GM12801 (cell line): ENCODE results near the gene GSDMA.

Experiments used
- TF ChIP-seq, protein P1 (sequence below): IDR thresholded peaks from one replicate; pipeline ENCODE4 v1.5.1; 2011; ENCODE audit warnings: control low read depth; ENCODE audit not compliant: insufficient read length; ENCODE audit errors: extremely low read depth

GSDMA gene

GRCh38 chr17:39926588-39927100 is 36.2 kb upstream of the GSDMA start:
- TF ChIP-seq, protein P1, sequence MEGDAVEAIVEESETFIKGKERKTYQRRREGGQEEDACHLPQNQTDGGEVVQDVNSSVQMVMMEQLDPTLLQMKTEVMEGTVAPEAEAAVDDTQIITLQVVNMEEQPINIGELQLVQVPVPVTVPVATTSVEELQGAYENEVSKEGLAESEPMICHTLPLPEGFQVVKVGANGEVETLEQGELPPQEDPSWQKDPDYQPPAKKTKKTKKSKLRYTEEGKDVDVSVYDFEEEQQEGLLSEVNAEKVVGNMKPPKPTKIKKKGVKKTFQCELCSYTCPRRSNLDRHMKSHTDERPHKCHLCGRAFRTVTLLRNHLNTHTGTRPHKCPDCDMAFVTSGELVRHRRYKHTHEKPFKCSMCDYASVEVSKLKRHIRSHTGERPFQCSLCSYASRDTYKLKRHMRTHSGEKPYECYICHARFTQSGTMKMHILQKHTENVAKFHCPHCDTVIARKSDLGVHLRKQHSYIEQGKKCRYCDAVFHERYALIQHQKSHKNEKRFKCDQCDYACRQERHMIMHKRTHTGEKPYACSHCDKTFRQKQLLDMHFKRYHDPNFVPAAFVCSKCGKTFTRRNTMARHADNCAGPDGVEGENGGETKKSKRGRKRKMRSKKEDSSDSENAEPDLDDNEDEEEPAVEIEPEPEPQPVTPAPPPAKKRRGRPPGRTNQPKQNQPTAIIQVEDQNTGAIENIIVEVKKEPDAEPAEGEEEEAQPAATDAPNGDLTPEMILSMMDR, result no peak

- TF ChIP-seq, protein P1, result no peak
Observed at GRCh38 chr17:39927101-39927928, 35.5 kb upstream of the GSDMA start, which contains the start of the genes LRRC3C and ORMDL3. TSS of gene LRRC3C (plus strand) at chr17:39927732. CDS start at chr17:39941524, 13,792 bp downstream. TSS of gene ORMDL3 (minus strand) at chr17:39927601. CDS start at chr17:39924203, 3,398 bp downstream.

- TF ChIP-seq, protein P1, result no peak
Observed at GRCh38 chr17:39927929-39928857, 34.6 kb upstream of the GSDMA start.

GRCh38 chr17:39928858-39929645 is 33.8 kb upstream of the GSDMA start:
- TF ChIP-seq, protein P1, result no peak

- TF ChIP-seq, protein P1, result no peak
Observed at GRCh38 chr17:39929646-39930407, 33.0 kb upstream of the GSDMA start.

DNA sequence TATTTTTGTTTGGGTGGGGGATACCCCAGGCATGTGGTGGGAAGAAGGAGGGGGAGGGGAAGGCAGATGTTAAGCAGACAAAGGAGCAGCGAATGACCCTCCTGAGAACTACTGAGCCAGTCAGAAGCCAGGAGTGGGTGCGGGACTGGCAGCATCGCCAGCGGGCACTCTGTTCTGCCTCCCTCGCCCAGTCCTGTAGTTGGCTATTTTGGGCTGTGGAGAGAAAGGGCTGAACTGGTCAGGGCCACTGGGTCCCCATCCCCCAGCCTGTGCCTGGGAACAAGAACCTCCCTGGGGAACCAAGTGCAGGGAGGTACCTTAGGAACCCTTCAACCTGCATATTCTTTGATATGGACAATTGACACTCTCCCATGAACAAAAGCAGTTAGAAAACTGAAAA is 28.9 kb upstream of the GSDMA start:
- TF ChIP-seq, protein P1, result no peak
